AG10803 (cell line): Measurements from ENCODE around the gene DPP6.

Source experiments
- DNase-seq: peaks from one replicate; pipeline ENCODE4 v3.0.0; 2010; ENCODE audit warnings: low read depth
- H3K4me3 ChIP-seq: 2 replicates; pipeline ENCODE4 v1.5.1; 2011; ENCODE audit warnings: mild to moderate bottlenecking, low read length, control low read depth
- TF ChIP-seq, protein P1 (sequence below): conservative IDR thresholded peaks from 2 replicates; pipeline ENCODE4 v1.5.1; 2011; ENCODE audit warnings: mild to moderate bottlenecking, low read length, control low read depth, inconsistent platforms

The DPP6 gene

GRCh38 chr7:154564676-154565075 lies 512.5 kb downstream of the DPP6 start:
- no peak overlapping the region for H3K4me3 ChIP-seq
- no peak for DNase-seq
- TF ChIP-seq, protein P1, sequence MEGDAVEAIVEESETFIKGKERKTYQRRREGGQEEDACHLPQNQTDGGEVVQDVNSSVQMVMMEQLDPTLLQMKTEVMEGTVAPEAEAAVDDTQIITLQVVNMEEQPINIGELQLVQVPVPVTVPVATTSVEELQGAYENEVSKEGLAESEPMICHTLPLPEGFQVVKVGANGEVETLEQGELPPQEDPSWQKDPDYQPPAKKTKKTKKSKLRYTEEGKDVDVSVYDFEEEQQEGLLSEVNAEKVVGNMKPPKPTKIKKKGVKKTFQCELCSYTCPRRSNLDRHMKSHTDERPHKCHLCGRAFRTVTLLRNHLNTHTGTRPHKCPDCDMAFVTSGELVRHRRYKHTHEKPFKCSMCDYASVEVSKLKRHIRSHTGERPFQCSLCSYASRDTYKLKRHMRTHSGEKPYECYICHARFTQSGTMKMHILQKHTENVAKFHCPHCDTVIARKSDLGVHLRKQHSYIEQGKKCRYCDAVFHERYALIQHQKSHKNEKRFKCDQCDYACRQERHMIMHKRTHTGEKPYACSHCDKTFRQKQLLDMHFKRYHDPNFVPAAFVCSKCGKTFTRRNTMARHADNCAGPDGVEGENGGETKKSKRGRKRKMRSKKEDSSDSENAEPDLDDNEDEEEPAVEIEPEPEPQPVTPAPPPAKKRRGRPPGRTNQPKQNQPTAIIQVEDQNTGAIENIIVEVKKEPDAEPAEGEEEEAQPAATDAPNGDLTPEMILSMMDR: no peak

DNA sequence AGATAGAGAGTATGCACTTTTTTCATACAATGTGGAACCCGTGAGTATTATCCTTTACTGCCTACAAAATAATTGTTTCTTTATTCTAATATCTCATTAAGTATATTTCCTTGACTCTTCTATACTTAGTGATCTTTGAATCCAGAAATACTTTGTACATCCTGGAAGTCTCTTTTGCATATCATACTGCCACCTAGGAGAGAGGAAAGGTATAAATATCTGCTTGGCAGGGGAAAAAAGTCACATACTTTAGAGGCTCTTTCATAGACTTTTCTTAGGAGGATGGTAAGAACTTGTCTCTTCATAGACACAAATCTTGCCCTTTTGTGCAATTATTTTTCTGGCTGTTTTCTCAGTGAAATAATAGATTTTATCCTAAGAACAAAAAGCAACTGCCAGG lies 514.7 kb downstream of the DPP6 start:
- no peak for DNase-seq
- TF ChIP-seq, protein P1: no peak

DNA sequence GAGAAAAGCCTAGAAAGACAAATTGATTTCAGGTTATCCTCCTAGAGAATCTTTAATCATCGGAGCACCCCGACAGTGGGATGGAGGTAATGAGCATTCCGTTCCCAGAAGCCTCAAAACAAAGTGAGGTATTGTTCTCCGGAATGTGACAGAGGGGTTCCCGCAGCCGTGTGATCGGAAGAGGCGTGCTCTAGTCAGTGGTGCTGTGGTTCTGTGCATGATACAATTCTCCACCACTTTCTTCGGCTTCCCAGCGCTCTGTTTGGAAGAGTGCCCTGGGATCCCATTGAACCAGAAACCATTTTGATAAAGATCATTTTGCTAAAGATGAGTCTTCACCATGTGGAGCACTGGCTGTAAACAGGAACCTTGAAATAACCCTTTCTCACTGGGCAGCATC lies 516.1 kb downstream of the DPP6 start:
- H3K4me3 ChIP-seq: no peak overlapping the region
- TF ChIP-seq, protein P1: no peak
- DNase-seq: no peak

More for the DNA sequence above, 514.7 kb downstream of the DPP6 start:
- no peak overlapping the region for H3K4me3 ChIP-seq

GRCh38 chr7:154569916-154570315 lies 517.7 kb downstream of the DPP6 start:
- DNase-seq: no peak
- TF ChIP-seq, protein P1: no peak
- no peak overlapping the region for H3K4me3 ChIP-seq

DNA sequence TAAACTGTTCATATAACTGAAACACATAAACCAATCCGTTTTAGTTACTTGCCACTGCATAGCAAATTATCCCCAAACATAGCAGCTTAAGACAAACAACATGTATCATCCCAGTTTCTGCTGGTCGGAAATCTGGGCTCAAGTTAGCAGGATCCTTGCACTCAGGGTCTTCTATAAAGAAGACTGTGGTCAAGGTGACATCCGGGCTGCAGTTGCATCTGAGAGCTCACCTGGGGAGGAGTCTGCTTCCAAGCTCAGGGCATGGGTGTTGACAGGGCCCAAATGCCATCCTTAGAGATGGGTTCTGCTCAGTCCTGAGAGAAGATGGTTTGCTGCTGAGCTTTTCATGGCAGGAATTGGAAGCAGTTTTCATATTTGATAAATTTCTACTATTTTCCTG lies 519.6 kb downstream of the DPP6 start:
- DNase-seq: no peak
- TF ChIP-seq, protein P1: no peak
- H3K4me3 ChIP-seq: no peak overlapping the region

GRCh38 chr7:154574235-154574634 lies 522.0 kb downstream of the DPP6 start:
- H3K4me3 ChIP-seq: no peak overlapping the region
- no peak for DNase-seq
- TF ChIP-seq, protein P1: no peak

DNA sequence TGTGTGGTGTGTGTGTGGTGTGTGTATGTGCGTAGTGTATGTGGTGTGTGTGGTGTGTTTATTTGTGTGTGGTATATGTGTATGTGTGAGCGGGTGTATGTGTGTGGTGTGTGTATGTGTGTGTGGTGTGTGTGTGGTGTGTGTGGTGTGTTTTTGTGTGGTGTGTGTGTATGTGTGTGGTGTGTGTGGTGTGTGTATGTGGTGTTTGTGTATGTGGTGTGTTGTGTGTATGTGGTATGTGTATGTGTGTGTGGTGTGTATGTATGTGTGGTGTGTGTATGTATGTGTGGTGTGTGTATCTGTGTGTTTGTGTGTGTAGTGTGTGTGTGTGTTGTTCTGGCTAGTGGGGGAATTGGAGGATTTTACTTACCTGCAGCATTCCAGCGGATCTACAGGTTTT lies 523.3 kb downstream of the DPP6 start:
- no peak for DNase-seq
- TF ChIP-seq, protein P1: no peak
- no peak overlapping the region for H3K4me3 ChIP-seq
